ENCODE measurements around the gene CRK.

The CRK gene

DNA sequence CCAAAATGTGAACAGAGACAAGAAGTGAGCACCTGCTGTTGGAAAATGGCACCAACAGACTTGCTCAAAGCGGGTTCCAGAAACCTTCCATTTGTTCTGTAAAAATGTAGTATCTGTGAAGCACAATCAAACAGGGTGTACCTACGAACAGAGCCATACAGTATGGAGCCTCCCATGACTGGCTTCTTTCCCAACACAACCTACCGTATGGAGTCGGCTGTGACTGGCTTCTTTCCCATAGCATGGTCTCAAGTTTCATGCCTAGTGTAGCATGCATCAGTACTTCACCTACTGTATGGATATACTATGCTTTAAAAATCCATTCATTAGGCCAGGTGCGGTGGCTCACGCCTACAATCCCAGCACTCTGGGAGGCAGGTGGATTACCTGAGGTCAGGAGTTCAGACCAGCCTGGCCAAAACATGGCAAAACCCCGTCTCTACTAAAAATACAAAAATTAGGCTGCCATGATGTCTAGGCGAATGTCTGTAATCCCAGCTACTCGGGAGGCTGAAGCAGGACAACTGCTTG is 82.3 kb downstream of the CRK start:
- TF ChIP-seq EGR1 (IDR thresholded peaks at IDR 0.05) (no peak), YY1 (IDR thresholded peaks at IDR 0.05; ENCODE audit: low read depth) (no peak), TAF1 (IDR thresholded peaks at IDR 0.05; ENCODE audit: low read depth) (no peak), CREB1 (IDR thresholded peaks at IDR 0.05; ENCODE audit: low read depth) (no peak), TEAD4 (IDR thresholded peaks at IDR 0.05) (no peak), TCF12 (IDR thresholded peaks at IDR 0.05; ENCODE audit: low read depth) (no peak), RAD21 (IDR thresholded peaks at IDR 0.05; ENCODE audit: low read depth) (no peak), FOXM1 (IDR thresholded peaks at IDR 0.05; ENCODE audit: borderline replicate concordance, low read depth) (no peak), CEBPB (IDR thresholded peaks at IDR 0.05) (no peak)
- TF ChIP-seq, protein P1, sequence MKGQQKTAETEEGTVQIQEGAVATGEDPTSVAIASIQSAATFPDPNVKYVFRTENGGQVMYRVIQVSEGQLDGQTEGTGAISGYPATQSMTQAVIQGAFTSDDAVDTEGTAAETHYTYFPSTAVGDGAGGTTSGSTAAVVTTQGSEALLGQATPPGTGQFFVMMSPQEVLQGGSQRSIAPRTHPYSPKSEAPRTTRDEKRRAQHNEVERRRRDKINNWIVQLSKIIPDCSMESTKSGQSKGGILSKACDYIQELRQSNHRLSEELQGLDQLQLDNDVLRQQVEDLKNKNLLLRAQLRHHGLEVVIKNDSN (IDR thresholded peaks at IDR 0.05) = no peak

DNA sequence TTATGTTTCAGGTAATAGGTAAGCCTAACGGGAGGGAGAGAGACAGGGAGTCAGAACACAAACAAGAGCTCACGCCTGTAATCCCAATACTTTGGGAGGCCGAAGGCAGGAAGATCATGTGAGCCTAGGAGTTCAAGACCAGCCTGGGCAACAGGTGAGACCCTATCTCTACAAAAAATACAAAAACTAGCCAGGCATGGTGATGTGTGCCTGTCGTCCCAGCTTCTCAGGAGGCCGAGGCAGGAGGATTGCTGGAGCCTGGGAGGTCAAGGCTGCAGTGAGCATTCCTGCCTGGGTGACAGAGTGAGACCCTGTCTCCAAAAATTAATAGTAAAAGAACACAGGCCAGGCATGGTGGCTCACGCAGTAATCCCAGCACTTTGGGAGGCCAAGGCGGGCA is 83.4 kb downstream of the CRK start:
- TF ChIP-seq EGR1 (IDR thresholded peaks at IDR 0.05) (no peak), CREB1 (IDR thresholded peaks at IDR 0.05; ENCODE audit: low read depth) (no peak), TEAD4 (IDR thresholded peaks at IDR 0.05) (no peak), ZBTB7A (IDR thresholded peaks at IDR 0.05; ENCODE audit: low read depth) (no peak), FOXM1 (IDR thresholded peaks at IDR 0.05; ENCODE audit: borderline replicate concordance, low read depth) (no peak), EP300 (IDR thresholded peaks at IDR 0.05; ENCODE audit: borderline replicate concordance) (no peak), TAF1 (IDR thresholded peaks at IDR 0.05; ENCODE audit: low read depth) (no peak), YY1 (IDR thresholded peaks at IDR 0.05; ENCODE audit: low read depth) (no peak), TCF12 (IDR thresholded peaks at IDR 0.05; ENCODE audit: low read depth) (no peak), NFIC (IDR thresholded peaks at IDR 0.05) (no peak), RAD21 (IDR thresholded peaks at IDR 0.05; ENCODE audit: low read depth) (no peak), CEBPB (IDR thresholded peaks at IDR 0.05) (no peak)
- TF ChIP-seq, protein P1 (IDR thresholded peaks at IDR 0.05) = no peak
- TF ChIP-seq, protein P2, sequence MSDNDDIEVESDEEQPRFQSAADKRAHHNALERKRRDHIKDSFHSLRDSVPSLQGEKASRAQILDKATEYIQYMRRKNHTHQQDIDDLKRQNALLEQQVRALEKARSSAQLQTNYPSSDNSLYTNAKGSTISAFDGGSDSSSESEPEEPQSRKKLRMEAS (IDR thresholded peaks at IDR 0.05) = no peak
- TF ChIP-seq, protein P3, sequence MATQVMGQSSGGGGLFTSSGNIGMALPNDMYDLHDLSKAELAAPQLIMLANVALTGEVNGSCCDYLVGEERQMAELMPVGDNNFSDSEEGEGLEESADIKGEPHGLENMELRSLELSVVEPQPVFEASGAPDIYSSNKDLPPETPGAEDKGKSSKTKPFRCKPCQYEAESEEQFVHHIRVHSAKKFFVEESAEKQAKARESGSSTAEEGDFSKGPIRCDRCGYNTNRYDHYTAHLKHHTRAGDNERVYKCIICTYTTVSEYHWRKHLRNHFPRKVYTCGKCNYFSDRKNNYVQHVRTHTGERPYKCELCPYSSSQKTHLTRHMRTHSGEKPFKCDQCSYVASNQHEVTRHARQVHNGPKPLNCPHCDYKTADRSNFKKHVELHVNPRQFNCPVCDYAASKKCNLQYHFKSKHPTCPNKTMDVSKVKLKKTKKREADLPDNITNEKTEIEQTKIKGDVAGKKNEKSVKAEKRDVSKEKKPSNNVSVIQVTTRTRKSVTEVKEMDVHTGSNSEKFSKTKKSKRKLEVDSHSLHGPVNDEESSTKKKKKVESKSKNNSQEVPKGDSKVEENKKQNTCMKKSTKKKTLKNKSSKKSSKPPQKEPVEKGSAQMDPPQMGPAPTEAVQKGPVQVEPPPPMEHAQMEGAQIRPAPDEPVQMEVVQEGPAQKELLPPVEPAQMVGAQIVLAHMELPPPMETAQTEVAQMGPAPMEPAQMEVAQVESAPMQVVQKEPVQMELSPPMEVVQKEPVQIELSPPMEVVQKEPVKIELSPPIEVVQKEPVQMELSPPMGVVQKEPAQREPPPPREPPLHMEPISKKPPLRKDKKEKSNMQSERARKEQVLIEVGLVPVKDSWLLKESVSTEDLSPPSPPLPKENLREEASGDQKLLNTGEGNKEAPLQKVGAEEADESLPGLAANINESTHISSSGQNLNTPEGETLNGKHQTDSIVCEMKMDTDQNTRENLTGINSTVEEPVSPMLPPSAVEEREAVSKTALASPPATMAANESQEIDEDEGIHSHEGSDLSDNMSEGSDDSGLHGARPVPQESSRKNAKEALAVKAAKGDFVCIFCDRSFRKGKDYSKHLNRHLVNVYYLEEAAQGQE (IDR thresholded peaks at IDR 0.05; ENCODE audit: low read depth) = no peak

DNA sequence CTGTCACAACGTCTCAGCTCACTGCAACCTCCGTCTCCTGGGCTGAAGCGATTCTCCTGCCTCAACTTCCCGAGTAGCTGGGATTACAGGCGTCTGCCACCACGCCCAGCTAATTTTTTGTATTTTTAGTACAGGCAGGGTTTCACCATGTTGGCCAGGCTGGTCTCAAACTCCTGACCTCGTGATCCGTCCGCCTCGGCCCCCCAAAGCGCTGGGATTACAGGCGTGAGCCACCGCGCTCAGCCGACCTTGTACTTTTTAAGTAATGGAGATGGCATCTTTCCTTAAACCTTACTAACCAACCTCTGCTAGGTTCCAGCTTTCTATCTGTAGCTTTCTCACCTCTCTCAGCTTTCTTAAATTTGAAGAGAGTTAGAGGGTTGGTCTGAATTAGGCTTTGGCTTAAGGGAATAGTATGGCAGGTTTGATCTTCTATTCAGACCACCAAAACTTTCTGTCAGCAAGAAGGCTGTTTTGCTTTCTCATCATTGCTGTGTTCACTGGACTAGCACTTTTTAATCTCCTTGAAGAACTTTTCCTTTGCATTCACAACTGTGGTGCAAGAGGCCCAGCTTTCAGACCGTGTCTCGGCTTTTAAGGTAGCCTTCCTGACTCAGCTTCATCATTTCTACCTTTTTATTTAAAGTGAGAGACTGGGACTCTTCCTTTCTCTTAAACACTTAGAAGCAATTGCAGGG is 84.0 kb downstream of the CRK start:
- TF ChIP-seq FOXM1 (IDR thresholded peaks at IDR 0.05; ENCODE audit: borderline replicate concordance, low read depth) (no peak), YY1 (IDR thresholded peaks at IDR 0.05; ENCODE audit: low read depth) (no peak), NFIC (IDR thresholded peaks at IDR 0.05) (no peak), RAD21 (IDR thresholded peaks at IDR 0.05; ENCODE audit: low read depth) (no peak), EP300 (IDR thresholded peaks at IDR 0.05; ENCODE audit: borderline replicate concordance) (no peak), CREB1 (IDR thresholded peaks at IDR 0.05; ENCODE audit: low read depth) (no peak), ZBTB7A (IDR thresholded peaks at IDR 0.05; ENCODE audit: low read depth) (no peak), TEAD4 (IDR thresholded peaks at IDR 0.05) (no peak), CEBPB (IDR thresholded peaks at IDR 0.05) (no peak), EGR1 (IDR thresholded peaks at IDR 0.05) (no peak), TCF12 (IDR thresholded peaks at IDR 0.05; ENCODE audit: low read depth) (no peak), TAF1 (IDR thresholded peaks at IDR 0.05; ENCODE audit: low read depth) (no peak)
- TF ChIP-seq, protein P2 (IDR thresholded peaks at IDR 0.05) = no peak
- TF ChIP-seq, protein P1 (IDR thresholded peaks at IDR 0.05) = no peak
- TF ChIP-seq, protein P3 (IDR thresholded peaks at IDR 0.05; ENCODE audit: low read depth) = no peak

Data from Ishikawa (cell line).